Keratinocyte (primary cell): ENCODE measurements around the gene PRXL2C. TPM values are rescaled to one million over a fixed set of nuclear protein-coding genes. Genes with fewer than 3 reads are reported as not detected.

Source experiments
- DNase-seq: peaks from one replicate; pipeline ENCODE4 v3.0.0-alpha.2; 2011; ENCODE audit warnings: low read depth, missing footprints, low spot score
- FAIRE-seq: peaks from 2 replicates; lab custom pipeline; 2011; peaks lifted over from hg19 to GRCh38; lab: Jason Lieb, UNC
- H2AFZ ChIP-seq: 2 replicates; pipeline ENCODE4 v1.6.0; 2012; ENCODE audit warnings: low read length, control low read depth, inconsistent platforms; ENCODE audit not compliant: control insufficient read depth
- H3K27ac ChIP-seq: 2 replicates; pipeline ENCODE4 v1.5.1; 2011; ENCODE audit warnings: low read length; ENCODE audit not compliant: control insufficient read depth, insufficient read depth
- H3K27me3 ChIP-seq: 3 replicates; pipeline ENCODE4 v1.6.0; 2011; ENCODE audit warnings: low read length; ENCODE audit not compliant: control insufficient read depth, insufficient read depth; ENCODE audit errors: extremely low read depth
- H3K36me3 ChIP-seq, 2 experiments: 2 replicates in 1 of 2; 3 replicates in 1 of 2; pipeline ENCODE4 v1.5.1; 2011; ENCODE audit warnings: low read length in 2 of 2, mild to moderate bottlenecking in 1 of 2; ENCODE audit not compliant: control insufficient read depth in 2 of 2, insufficient read depth in 2 of 2; ENCODE audit errors: extremely low read depth in 1 of 2
- H3K4me1 ChIP-seq: 3 replicates; pipeline ENCODE4 v1.5.1; 2011; ENCODE audit warnings: low read length; ENCODE audit not compliant: control insufficient read depth, insufficient read depth; ENCODE audit errors: extremely low read depth
- H3K4me2 ChIP-seq: 3 replicates; pipeline ENCODE4 v1.6.0; 2011; ENCODE audit warnings: low read depth, low read length; ENCODE audit not compliant: control insufficient read depth, insufficient read depth; ENCODE audit errors: extremely low read depth
- H3K4me3 ChIP-seq, 3 experiments: fragments of 200-600 bp in 1 of 3; sonication (generic) in 1 of 3; 2 replicates in 2 of 3; 3 replicates in 1 of 3; pipeline ENCODE4 v1.5.1; 2011 to 2016; ENCODE audit warnings: low read length in 3 of 3, mild to moderate bottlenecking in 3 of 3, control low read depth in 2 of 3, inconsistent platforms in 1 of 3, low read depth in 1 of 3, mixed read lengths in 1 of 3, mixed run types in 1 of 3, moderate library complexity in 1 of 3; ENCODE audit not compliant: control insufficient read depth in 2 of 3, insufficient read depth in 2 of 3; ENCODE audit errors: extremely low read depth in 1 of 3
- H3K79me2 ChIP-seq: 2 replicates; pipeline ENCODE4 v1.6.0; 2012; ENCODE audit warnings: low read length; ENCODE audit not compliant: control insufficient read depth, insufficient read depth
- H3K9ac ChIP-seq: 3 replicates; pipeline ENCODE4 v1.6.0; 2011; ENCODE audit warnings: low read length; ENCODE audit not compliant: control insufficient read depth, insufficient read depth; ENCODE audit errors: extremely low read depth
- H3K9me1 ChIP-seq: 3 replicates; pipeline ENCODE4 v1.6.0; 2011; ENCODE audit warnings: low read length; ENCODE audit not compliant: control insufficient read depth, insufficient read depth; ENCODE audit errors: extremely low read depth
- H3K9me3 ChIP-seq: 2 replicates; pipeline ENCODE4 v1.5.1; 2012; ENCODE audit warnings: low read depth, low read length; ENCODE audit not compliant: control insufficient read depth
- H4K20me1 ChIP-seq: 3 replicates; pipeline ENCODE4 v1.6.0; 2011; ENCODE audit warnings: low read length; ENCODE audit not compliant: control insufficient read depth, insufficient read depth; ENCODE audit errors: extremely low read depth
- EZH2 ChIP-seq: IDR thresholded peaks from one replicate; pipeline ENCODE4 v1.6.1; 2012; ENCODE audit warnings: inconsistent platforms, mild to moderate bottlenecking, low read length, moderate library complexity
- dilution Hi-C: fragments of 300-500 bp; cut with MboI; formaldehyde crosslinking; loops from one replicate; pipeline ENCODE4 v1.7.0; 2020; ENCODE audit warnings: low sequenced_read_pairs; ENCODE audit not compliant: extremely low pct_ligation_motif_present
- polyA plus RNA-seq, 5 experiments: library from polyadenylated mRNA; depleted of rRNA in 3 of 5; stranded (reverse) in 3 of 5; stranded (forward) in 1 of 5; unstranded in 1 of 5; fragments of >200 nt; gene quantifications; 1 replicate in 1 of 5; 2 replicates in 3 of 5; 3 replicates in 1 of 5; pipeline versions ENCODE4 v1.2.1 to v1.2.3, GENCODE V29; 2011 to 2012; ENCODE audit warnings: missing spikeins in 2 of 5, low read depth in 1 of 5, low replicate concordance in 1 of 5
- TF ChIP-seq, protein P1 (sequence below), 3 experiments: IDR thresholded peaks in 1 of 3; conservative IDR thresholded peaks in 1 of 3; optimal IDR thresholded peaks in 1 of 3; 2 replicates in 2 of 3; 3 replicates in 1 of 3; pipeline versions ENCODE3 to v1.5.1; 2011; ENCODE audit warnings: low read length in 3 of 3, mild to moderate bottlenecking in 3 of 3, moderate library complexity in 2 of 3, control low read depth in 1 of 3, inconsistent platforms in 1 of 3; ENCODE audit not compliant: insufficient read depth in 2 of 3; ENCODE audit errors: extremely low read depth in 1 of 3

Gene PRXL2C
- polyA plus RNA-seq, 1 donor (not counting 4 experiments of a cell fraction or from before 2014, with no cell fraction given): 10.1 TPM

DNA sequence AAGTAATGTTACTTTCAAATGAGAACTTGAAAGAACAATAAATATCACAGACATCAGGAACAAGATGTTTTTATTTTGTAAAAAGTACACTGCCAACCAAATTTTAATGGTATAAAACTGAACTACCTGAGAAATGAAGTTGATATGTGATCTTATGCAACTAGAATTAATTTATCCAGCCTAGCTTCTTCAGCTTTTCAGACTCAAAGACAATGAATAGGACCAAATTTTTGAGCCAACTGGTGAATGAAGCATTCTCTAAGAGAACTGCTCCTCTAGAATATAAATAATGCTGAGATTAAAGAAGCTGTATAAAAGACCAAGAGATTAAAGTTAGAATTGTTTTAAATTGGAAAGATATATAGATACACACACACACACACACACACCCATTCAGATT, 45.4 kb downstream of the PRXL2C start:
- Histone ChIP-seq H3K4me2 (no peak overlapping the region), H3K79me2 (peaks cover 18% of the 10 kb centered on the region), H3K4me1 (peaks cover 13% of the 10 kb centered on the region), H3K27me3 (no peaks in the 10 kb centered on the region), H3K9me1 (no peaks in the 10 kb centered on the region), H2AFZ (no peak overlapping the region), H3K9me3 (no peaks in the 10 kb centered on the region), H3K27ac (no peak overlapping the region), H4K20me1 (no peaks in the 10 kb centered on the region), H3K4me3 (no peak overlapping the region), H3K36me3 (no peaks in the 10 kb centered on the region), H3K9ac (no peak overlapping the region)
- no peak for DNase-seq
- TF ChIP-seq, protein P1, sequence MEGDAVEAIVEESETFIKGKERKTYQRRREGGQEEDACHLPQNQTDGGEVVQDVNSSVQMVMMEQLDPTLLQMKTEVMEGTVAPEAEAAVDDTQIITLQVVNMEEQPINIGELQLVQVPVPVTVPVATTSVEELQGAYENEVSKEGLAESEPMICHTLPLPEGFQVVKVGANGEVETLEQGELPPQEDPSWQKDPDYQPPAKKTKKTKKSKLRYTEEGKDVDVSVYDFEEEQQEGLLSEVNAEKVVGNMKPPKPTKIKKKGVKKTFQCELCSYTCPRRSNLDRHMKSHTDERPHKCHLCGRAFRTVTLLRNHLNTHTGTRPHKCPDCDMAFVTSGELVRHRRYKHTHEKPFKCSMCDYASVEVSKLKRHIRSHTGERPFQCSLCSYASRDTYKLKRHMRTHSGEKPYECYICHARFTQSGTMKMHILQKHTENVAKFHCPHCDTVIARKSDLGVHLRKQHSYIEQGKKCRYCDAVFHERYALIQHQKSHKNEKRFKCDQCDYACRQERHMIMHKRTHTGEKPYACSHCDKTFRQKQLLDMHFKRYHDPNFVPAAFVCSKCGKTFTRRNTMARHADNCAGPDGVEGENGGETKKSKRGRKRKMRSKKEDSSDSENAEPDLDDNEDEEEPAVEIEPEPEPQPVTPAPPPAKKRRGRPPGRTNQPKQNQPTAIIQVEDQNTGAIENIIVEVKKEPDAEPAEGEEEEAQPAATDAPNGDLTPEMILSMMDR (optimal IDR thresholded peaks at IDR 0.05 in 1 of 3, IDR thresholded peaks at IDR 0.05 in 1 of 3, conservative IDR thresholded peaks at IDR 0.05 in 1 of 3; ENCODE audit: extremely low read depth in 1 of 3, insufficient read depth in 2 of 3, low read length in 3 of 3): no peak
- TF ChIP-seq EZH2: no peak
- dilution Hi-C loops: no loop called here
- FAIRE-seq: no peak

- H3K9me3 ChIP-seq: no peaks in the 10 kb centered on the region
- DNase-seq (no peak), FAIRE-seq (no peak)
- H3K27ac ChIP-seq: no peak overlapping the region
- H3K79me2 ChIP-seq: peaks cover 17% of the 10 kb centered on the region
- no peak overlapping the region for H3K9ac ChIP-seq
- H3K4me3 ChIP-seq: no peak overlapping the region
- dilution Hi-C loops: no loop called here
- no peak overlapping the region for H3K4me2 ChIP-seq
- H3K4me1 ChIP-seq: peaks cover 15% of the 10 kb centered on the region
- no peaks in the 10 kb centered on the region for H4K20me1 ChIP-seq
- no peaks in the 10 kb centered on the region for H3K27me3 ChIP-seq
- H2AFZ ChIP-seq: no peak overlapping the region
- H3K36me3 ChIP-seq: peaks cover 0 to under 1% of the 10 kb centered on the region in 2 experiments
- TF ChIP-seq, protein P1 (optimal IDR thresholded peaks at IDR 0.05 in 1 of 3, IDR thresholded peaks at IDR 0.05 in 1 of 3, conservative IDR thresholded peaks at IDR 0.05 in 1 of 3; ENCODE audit: extremely low read depth in 1 of 3, insufficient read depth in 2 of 3, low read length in 3 of 3): no peak
- TF ChIP-seq EZH2: no peak
- H3K9me1 ChIP-seq: no peaks in the 10 kb centered on the region
Observed at GRCh38 chr9:96607971-96608370, 47.1 kb downstream of the PRXL2C start.
